HuH-7.5 (cell line): ENCODE data around the gene CRACR2A.

ENCODE experiments used
- DNase-seq: peaks from one replicate; pipeline ENCODE4 v3.0.0; 2011; ENCODE audit warnings: low spot score

The CRACR2A gene

GRCh38 chr12:3651585-3652424, 101.1 kb downstream of the CRACR2A start:
- no peak for DNase-seq

GRCh38 chr12:3647504-3647903, 105.4 kb downstream of the CRACR2A start:
- DNase-seq: no peak

GRCh38 chr12:3646561-3647241, 106.2 kb downstream of the CRACR2A start:
- no peak for DNase-seq

- DNase-seq: no peak
These were observed 107.8 kb downstream of the CRACR2A start for GRCh38 chr12:3645091-3645490.

GRCh38 chr12:3644104-3644503, 108.8 kb downstream of the CRACR2A start:
- DNase-seq: no peak

GRCh38 chr12:3641428-3642018, 111.4 kb downstream of the CRACR2A start:
- no peak for DNase-seq

GRCh38 chr12:3636328-3636727, 116.6 kb downstream of the CRACR2A start:
- no peak for DNase-seq

- DNase-seq: no peak
These were observed 118.6 kb downstream of the CRACR2A start for GRCh38 chr12:3634348-3634747.

GRCh38 chr12:3633396-3633795, 119.5 kb downstream of the CRACR2A start:
- DNase-seq: no peak

- DNase-seq: no peak
These were observed 120.2 kb downstream of the CRACR2A start for GRCh38 chr12:3632754-3633153.

GRCh38 chr12:3632256-3632655, 120.7 kb downstream of the CRACR2A start:
- DNase-seq: no peak

GRCh38 chr12:3631759-3632158, 121.2 kb downstream of the CRACR2A start:
- no peak for DNase-seq

- no peak for DNase-seq
These were observed 121.7 kb downstream of the CRACR2A start for GRCh38 chr12:3631272-3631637.

- DNase-seq: no peak
These were observed 122.2 kb downstream of the CRACR2A start for GRCh38 chr12:3630621-3631271.

GRCh38 chr12:3630111-3630510, 122.8 kb downstream of the CRACR2A start:
- DNase-seq: no peak

- no peak for DNase-seq
These were observed 123.7 kb downstream of the CRACR2A start for GRCh38 chr12:3629057-3629830.

- no peak for DNase-seq
These were observed 124.3 kb downstream of the CRACR2A start for GRCh38 chr12:3628629-3629028.

GRCh38 chr12:3627336-3627735, 125.6 kb downstream of the CRACR2A start:
- no peak for DNase-seq

- DNase-seq: no peak
These were observed 128.6 kb downstream of the CRACR2A start for GRCh38 chr12:3624273-3624672.

GRCh38 chr12:3622822-3623690, 129.9 kb downstream of the CRACR2A start:
- no peak for DNase-seq
